ENCODE data around the gene BPIFA2.
"Not testable (repeated sequence)": the region's sequence is repeated elsewhere in the genome, so short reads cannot be mapped to it uniquely, and the experiment has no call there.

The BPIFA2 gene, protein sequence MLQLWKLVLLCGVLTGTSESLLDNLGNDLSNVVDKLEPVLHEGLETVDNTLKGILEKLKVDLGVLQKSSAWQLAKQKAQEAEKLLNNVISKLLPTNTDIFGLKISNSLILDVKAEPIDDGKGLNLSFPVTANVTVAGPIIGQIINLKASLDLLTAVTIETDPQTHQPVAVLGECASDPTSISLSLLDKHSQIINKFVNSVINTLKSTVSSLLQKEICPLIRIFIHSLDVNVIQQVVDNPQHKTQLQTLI

DNA sequence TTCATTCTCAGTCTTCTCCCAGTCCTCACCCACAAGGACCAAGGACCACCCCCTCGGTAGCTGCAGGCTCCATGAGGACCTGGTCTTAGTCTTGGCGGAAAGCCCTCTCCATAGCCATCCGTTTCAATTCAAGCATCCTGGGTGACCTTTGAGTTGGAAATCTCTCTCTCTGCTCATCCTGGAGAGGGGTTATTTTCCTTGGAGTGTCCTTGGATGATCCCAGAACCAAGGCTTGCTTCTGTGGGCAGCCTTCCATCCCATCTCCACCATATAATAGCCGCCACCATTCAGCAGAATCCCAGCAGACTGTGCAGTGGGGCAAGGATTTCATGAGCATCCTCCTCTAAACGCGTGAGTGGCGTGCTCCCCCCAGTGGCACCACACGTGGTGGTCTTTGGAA, at the start of gene BPIFA2:
Gene BPIFA2 (plus strand): TSS at position 301 of the 400 bp plus-strand sequence. CDS start 987 bp downstream, outside the sequence.
- DNase-seq: no peak

DNA sequence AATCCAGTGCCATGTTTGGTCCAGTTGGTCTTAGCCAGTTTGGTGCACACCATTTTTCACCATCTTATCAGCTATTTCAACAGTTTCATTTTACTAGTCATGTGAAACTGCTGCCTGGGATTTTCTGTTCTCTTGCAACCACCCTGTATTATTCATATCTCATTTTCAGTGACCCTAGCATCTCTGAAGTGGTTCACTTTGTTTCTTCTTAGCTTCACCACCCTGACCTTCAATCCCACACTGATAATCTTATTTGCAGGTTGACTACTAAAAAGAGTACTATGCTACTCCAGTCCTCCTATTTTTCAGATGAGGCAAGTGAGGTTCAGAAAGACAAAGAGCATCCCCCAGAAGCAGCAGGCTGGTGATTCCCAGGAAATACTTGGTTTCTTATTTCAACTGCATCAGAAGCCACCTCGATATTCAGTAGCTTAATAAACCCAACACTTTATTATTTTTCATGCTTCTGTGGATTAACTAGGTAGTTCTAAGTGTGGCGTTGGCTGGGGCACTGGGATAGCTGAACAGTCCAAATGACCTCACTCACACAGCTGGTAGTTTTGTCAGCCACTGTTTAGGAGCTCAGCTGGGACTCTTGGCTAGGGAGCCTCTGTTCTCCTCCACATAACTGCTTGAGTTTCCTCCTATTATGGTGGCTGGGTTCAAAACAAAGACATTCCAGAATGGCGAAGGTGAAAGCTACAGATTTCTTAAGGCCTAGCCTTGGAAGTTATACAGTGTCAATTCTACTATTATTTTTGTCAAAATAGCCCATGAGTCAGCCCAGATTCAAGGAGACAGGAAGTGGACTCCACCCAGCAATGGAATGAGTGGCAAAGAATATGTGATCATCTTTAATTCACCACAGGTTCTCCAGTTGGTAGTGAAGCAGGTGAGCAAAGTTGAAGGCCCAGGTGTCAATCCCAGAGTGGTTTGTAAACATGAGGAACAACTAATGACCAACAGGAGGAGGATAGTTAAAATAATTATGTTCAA, 47.9 kb upstream of the BPIFA2 start:
- DNase-seq: no peak

DNA sequence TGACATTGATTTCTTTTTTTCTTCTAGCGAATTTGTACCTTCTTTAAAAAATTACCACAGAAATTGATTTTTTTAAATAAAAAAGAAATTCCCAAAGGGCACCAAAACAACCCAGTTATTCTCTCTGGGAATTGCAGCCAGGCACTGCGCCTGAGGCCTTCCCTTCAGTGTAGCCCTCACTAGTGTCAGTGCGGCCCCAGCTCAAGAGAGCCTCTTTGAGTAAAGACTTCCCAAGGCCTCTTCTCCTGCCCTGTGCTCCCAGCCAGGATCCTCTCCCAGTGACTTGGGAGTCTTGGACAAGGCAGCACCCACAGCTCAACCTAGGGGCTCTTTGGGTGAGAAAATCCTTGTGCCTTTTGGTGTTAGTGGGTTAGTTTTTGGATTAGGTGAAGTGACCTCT, 47.0 kb upstream of the BPIFA2 start:
- DNase-seq: no peak

DNA sequence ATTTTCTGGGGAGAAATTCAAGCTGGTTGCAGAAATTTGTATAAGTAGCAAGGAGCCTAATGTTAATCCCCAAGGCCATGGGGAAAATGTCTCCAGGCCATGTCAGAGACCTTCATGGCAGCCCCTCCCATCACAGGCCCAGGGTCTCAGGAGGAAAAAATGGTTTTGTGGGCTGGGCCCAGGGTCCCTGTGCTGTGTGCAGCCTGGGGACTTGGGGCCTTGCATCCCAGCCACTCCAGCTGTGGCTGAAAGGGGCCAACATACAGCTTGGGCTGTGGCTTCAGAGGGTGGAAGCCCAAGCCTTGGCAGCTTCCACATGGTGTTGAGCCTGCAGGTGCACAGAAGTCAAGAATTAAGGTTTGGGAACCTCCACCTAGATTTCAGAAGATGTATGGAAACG, 45.7 kb upstream of the BPIFA2 start:
- not testable (repeated sequence) for DNase-seq

DNA sequence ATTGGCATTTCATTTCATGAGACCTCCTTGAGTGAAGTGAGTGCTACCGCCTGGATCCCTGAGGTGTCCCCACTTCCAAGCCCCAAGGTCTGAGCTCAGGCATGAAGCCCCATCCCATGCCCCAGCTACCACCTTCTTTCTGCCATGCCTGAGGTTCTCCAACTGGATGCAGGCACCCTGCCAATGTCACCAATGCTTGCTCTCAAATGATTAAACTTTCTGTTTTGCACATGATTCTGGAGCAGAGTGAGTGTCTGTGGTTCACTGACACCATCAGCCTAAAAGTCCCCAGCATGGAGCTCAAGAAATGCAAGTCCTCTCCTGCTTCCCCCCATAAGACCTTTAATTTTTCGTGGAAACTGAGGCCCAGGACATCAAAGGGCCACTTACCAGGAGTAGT, 43.7 kb upstream of the BPIFA2 start:
- DNase-seq: no peak

DNA sequence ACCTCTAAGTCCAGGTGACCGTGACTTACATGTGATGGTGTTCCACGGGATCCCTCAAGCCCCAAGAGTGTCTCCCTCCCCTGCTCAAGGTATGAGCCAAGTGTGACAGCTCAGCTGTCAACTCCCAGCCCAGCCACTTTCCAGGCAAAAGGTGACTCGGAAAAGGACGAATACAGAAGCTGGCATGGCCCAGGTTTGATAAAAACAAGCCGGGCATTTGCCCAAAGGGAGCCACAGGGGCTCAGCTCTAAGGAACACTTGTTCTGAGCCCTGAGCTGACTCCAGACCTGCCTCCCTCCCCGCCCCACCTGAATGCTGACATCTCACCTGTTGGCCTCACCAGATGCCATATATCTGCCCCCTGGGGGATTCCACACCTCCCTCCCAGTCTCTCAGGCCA, 43.0 kb upstream of the BPIFA2 start:
- DNase-seq: no peak

DNA sequence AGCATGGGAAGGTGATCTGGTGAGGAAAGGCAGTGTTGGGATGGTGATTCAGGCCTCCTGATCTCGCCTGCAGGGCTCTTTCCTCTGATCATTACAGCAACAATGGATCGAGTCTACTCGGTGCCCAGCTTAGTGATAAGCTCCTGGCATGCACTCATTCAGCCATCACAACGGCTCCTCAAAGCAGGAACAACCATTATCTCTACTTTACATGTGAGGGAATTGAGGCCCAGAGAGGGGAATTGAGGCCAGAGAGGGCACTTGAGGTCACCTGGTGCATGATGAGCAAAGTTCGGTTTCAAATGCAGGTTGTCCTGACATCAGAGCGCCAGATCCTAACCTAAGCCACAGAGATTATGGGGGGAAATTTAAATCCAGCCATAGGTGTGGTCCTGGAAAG, 42.0 kb upstream of the BPIFA2 start:
- DNase-seq: no peak

DNA sequence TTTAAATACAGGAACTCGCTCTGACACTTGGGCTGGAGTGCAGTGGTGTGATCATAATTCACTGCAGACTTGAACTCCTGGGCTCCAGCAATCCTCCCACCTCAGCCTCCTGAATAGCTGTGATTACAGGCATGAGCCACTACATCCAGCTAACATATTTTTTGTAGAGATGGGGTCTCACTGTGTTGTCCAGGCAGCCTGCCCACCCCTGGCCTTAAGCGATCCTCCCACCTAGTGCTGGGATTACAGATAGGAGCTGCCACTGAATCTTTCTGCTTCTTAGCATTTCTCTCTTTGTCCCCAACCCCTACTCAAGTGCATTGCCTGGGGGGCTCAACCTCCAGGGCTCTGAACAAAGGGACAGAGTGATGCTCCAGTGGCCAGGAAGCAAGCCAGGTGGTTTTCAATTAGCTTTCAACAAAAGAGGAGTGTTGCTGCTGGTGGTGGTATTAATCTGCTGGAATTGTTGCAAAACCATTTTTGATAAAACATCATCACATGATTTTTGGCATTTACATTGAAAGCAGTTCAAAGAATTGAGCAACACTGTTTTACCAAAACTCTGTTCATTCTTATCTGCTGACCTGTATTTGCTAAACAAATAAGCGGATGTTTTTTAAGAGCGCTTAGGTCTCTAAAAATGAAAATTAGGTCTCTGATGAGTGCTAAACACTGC, 40.4 kb upstream of the BPIFA2 start:
- no peak for DNase-seq

DNA sequence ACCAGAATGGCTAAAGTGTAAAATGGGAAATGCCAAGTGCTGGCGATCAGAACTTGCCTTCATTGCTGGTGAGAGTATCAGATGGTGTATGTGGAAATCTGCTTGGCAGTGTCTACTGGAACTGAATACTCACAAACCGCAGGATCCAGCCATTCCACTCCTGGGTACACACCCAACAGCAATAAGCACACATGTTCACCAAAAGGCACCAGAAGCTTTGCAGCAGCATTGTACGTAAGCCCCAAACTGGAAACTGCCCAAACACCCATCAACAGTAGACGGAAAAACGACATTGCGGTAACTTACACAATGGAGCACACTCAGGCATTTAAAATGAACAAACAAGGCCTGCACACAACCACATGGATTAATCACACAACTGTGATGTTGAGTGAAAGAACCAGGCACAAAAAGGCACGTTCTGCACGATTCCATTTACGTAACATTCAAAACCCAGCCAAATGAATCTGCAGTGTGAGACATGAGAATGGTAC, 37.3 kb upstream of the BPIFA2 start:
- no peak for DNase-seq

DNA sequence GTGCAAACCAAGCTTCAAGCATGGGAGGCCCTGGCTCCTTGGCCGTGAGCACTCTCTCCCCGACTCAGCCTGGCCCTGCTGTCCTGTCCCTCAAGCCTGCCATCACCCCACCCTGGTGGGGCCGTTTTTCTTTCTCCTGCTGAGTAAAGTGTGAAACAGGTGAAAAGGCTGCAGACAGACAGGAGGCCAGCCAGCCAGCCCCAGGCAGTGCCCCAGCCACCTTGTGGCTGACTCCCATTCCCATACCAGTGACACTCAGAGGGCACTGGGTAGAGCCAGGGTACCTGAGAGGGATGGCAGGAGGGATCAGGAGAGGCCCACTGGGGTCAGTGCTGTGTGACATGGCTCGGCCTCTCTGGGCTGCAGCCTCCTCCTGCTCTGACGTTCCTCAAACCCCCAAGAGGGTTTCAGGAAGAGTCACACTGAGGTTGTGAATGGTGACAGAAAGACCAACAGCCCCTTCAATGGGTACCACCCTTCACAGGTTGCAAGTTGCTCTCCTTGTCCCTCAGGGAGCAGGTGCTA, 35.9 kb upstream of the BPIFA2 start:
- DNase-seq: no peak

DNA sequence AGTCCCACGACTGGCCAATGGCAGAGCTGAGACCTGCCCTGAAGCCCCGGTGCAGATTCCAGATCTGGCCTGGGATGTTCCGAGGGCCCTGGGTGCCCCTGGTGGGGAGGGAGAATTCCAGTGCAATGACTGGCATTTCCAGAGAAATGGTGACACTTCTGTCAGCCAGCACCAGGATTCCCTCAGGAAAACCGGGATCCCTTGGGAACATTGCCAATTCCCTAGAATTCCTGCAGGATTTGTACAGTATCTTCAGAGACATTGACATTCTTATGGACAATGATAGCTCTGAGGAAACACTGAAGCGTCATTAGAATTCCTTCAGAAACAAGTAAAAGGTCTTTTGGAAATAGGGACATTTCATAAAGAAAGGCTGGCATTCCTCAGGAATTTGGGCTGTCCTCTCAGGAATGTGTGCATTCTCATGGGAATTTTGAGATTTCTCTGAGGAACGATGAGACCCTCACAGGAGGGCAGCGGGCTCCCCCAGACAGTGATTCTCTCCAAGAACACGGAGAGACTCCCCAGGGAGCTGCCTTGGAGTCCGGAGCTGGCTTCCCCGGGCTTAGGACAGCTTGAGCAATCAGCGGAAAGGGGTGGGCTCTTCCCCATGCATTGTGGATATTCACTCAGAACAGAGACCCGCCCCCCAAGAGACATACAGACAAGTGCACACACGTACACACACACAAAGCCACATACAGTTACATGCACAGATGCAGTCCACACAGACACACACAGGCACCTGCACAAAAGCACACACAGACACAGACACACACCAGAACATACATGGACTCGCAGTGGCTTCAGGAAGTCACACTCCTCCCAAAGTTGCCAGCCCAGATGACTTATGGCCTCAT, 35.2 kb upstream of the BPIFA2 start:
- no peak for DNase-seq

DNA sequence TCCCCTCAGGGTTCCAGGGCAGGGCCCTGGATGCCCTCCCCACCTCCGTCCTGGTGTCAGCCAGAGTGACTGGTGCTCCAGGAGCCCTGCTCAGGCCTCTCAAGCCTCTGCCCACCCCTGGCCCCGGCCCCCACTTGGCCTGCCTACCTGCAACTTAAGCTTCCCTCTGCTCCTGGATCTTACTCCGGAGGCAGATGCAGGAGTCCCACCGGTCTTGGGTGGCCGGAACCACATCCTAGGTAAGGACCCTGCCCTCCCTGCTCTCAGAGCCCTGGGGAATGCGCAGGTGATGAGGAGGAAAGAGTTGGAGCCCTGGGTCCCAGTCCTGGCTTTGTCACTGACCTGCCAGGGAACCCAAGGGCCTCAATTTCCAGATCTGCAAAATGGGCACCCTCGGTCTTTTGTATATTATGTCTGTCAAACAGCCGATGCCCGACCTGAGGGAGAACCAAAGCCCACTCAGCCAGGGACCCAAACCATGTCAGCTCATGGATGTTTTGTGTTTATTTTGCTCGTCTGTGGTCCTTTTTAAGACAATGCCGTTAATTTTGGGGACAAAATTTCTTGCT, 34.5 kb upstream of the BPIFA2 start:
- DNase-seq: no peak

DNA sequence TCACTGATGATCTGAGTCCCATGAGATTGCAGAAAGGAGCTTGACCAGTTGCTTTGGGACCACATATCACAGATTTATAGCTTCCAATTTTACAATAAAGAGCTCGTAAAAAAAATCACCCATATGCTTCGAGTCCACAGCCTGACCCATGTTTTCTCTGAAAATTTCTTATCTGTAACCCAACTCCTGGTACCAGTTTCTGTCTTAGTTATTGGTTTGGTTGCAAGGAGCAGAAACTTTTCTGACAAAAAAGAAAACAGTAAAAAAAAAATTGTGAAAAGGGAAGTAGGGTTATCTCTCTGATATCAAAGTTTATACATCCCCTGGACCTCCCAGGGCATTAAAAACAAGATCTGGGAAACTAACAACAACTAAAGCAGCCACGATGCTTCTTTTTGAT, 30.8 kb upstream of the BPIFA2 start:
- no peak for DNase-seq

DNA sequence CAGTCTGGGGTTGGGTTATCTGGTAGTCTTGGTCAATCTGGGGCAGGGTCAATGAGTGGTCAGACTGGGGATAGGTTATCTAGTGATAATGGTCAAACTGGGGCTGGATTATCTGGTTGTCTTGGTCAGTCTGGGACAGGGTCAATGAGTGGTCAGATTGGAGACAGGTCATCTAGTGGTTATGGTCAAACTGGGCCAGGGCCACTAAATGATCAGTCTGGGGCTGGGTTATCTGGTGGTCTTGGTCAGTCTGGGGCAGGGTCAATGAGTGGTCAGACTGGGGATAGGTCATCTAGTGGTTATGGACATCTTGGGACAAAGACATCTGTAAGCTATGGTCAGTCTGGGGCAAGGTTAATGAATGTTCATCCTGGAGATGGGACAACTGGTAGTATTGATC, 28.5 kb upstream of the BPIFA2 start:
- no peak for DNase-seq

DNA sequence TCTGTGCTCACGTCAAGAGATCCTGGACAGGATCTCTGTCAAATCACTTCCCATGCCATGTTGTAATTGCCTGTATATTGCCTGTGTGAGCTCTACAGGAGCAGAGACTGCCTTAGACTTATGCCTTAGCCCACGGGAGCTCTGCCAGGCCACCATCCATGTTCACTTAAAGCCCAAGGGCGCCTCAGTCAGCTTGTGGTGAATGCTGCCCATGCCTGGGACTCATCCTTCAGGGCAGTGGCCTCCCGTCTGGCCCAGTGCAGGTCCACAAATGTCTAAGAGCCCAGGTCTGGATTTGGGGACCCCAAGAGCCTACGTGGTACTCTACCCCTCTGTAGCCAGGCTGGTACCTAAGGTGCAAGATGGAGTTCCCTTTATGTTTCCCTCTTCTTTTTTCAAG, 22.4 kb upstream of the BPIFA2 start:
- no peak for DNase-seq

DNA sequence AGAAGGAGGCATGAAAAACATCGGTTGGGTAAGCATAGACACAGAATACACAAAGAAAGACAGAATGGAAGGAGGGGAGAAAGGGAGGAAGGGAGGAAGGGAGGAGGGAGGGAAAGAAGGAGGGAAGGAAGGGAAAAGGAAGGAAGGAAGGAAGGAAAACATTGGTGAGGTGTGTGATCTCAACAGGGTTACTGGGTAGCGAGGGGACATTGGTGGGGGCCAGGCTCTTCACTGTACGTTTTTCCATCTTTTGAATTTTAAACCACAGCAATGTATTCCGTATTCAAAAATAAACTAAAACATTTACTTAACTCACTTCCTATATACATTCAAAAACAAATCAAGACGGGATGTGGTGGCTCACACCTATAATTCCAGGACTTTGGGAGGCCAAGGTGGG, 20.7 kb upstream of the BPIFA2 start:
- DNase-seq: no peak

DNA sequence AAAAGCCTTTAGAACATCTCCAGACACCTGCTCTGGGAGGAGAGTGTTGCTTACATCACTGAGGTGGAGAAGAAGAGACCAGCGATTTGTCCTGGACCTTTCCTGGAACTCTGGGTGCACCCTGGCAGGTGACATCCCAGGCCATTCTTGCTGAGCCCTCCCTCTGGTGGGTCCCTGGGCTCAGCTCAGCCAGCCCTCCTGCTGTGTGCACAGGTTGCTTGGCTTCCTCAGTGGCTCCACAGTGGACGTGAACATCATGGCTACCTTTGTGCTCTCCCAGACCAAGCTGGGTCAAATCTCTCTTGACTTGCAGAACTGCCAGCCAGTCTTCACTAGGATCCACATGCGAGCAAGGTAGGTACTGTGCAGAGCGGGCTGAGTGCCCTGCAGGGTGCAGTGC, 19.9 kb upstream of the BPIFA2 start:
- no peak for DNase-seq

DNA sequence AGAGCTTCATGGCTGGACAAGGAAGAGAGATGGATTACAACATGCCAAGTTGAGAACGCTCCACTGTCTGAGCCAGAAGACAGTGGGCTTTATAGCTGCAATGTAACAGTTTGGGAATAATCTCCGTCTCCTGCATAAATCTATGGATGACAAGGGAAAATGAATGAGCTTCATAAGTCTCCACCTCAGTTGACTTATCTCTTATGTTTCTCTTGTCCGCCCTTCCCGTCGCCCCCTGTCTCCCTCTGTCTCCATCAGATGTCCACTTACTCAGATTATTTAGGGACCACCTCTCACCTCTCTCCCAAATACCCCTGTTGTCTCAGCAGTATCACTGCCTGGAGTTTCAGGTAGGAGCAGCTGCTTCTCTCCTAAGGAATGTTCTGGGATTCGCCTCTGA, 13.7 kb upstream of the BPIFA2 start:
- DNase-seq: no peak

DNA sequence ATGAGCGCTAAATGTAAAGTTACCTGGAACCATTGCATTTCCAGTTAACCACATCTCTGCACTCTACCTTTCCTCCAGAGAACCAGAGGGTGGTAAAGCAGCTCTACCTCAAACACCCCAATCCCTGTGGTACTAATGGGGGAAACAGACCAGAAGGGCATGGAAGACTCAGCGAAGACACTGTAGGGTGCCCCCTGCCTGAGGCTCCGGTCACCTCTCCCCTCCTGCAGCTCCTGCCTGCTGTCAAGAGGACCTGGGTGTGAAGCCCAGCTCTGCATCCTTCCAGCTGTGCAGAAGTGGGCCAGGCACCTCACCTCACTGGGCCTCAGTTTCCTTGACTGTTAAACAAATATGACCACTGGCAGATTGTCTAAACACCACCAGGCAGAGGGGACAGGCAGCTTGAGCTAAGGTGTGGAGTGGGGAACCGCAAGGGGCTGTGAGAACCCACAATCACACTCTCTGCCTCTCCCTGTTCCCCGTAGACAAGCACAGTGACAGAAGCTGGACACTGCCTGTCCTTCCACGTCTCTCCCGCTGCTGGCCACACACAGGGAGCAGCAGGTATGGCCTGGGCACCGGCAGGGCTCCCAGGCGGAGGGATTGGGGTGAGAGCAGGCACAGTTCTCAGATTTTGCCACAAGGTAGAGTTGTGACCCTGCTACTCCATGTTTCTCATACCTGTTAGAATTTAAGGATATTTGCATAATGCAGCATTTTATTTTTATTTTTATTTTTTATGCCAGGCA, 9.1 kb upstream of the BPIFA2 start:
- DNase-seq: no peak

DNA sequence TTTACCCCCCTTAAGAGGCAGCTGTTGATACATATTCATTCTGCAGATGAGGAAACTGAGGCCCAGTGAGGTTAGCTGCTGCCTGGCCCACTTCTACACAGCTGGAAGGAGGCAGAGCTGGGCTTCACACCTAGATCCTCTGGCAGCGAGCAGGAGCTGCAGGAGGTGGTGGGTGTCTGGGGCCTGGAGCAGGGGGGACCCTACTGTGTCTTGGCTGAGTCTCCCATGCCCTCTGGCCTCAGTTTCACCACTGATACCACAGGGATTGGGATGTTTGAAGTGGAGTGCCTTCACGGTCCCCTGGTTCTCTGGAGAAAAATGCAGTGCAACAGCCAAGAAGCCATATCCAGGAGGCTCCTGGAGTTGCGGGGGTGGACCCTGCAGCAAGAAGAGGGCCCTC, 8.2 kb upstream of the BPIFA2 start:
- DNase-seq: no peak

DNA sequence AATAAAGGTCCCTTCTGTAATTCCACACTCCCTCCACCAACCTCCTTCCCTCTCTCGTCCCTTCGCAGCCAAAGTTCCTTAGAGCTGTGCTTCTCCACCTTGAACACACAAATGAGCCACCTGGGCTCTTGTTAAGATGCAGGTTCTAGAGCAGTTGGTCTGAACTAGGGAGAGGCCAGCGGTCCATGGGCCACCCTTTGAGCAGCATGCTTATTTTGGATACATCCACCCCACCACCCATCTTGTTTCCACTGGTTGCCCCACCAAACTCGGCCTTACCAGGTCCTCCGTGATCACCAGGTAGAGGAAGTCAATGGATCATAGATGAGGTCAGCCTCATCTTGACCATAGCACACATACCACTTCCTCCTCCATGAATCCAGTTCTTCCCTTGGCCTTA, 7.3 kb upstream of the BPIFA2 start:
- DNase-seq: no peak

Measured in activated naive CD4-positive, alpha-beta T cell treated with anti-CD3 and anti-CD28 coated beads, Interleukin-2, amount 50 U/mL, for 16 hours (primary cell).